ENCODE results near the gene CTU2. TPM values are rescaled to one million over a fixed set of nuclear protein-coding genes. Genes with fewer than 3 reads are reported as not detected.

The CTU2 gene
- total and polyA plus RNA-seq, 9 of the 15 experiments (the other 6 are each of a cell fraction or from before 2014, with no cell fraction given) = 1.3 to 105 (median 23.2) TPM

- TF ChIP-seq, protein P1, sequence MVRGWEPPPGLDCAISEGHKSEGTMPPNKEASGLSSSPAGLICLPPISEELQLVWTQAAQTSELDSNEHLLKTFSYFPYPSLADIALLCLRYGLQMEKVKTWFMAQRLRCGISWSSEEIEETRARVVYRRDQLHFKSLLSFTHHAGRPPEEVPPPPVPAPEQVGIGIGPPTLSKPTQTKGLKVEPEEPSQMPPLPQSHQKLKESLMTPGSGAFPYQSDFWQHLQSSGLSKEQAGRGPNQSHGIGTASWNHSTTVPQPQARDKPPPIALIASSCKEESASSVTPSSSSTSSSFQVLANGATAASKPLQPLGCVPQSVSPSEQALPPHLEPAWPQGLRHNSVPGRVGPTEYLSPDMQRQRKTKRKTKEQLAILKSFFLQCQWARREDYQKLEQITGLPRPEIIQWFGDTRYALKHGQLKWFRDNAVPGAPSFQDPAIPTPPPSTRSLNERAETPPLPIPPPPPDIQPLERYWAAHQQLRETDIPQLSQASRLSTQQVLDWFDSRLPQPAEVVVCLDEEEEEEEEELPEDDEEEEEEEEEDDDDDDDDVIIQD (CRISPR knock-in tag; IDR thresholded peaks at IDR 0.05) = no peak
- no peak for TF ChIP-seq TAF15 (IDR thresholded peaks at IDR 0.05; ENCODE audit: low read depth, low read length)
- TF ChIP-seq, protein P2, sequence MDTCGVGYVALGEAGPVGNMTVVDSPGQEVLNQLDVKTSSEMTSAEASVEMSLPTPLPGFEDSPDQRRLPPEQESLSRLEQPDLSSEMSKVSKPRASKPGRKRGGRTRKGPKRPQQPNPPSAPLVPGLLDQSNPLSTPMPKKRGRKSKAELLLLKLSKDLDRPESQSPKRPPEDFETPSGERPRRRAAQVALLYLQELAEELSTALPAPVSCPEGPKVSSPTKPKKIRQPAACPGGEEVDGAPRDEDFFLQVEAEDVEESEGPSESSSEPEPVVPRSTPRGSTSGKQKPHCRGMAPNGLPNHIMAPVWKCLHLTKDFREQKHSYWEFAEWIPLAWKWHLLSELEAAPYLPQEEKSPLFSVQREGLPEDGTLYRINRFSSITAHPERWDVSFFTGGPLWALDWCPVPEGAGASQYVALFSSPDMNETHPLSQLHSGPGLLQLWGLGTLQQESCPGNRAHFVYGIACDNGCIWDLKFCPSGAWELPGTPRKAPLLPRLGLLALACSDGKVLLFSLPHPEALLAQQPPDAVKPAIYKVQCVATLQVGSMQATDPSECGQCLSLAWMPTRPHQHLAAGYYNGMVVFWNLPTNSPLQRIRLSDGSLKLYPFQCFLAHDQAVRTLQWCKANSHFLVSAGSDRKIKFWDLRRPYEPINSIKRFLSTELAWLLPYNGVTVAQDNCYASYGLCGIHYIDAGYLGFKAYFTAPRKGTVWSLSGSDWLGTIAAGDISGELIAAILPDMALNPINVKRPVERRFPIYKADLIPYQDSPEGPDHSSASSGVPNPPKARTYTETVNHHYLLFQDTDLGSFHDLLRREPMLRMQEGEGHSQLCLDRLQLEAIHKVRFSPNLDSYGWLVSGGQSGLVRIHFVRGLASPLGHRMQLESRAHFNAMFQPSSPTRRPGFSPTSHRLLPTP (IDR thresholded peaks at IDR 0.05; ENCODE audit: borderline replicate concordance, extremely low read depth, insufficient read length) = no peak
- TF ChIP-seq ZNF407 (IDR thresholded peaks at IDR 0.05; ENCODE audit: low read depth) = no peak
- TF ChIP-seq RFX1 (IDR thresholded peaks at IDR 0.05) = no peak
- TF ChIP-seq MITF (IDR thresholded peaks at IDR 0.05) = 0 out of 2 replicates have a peak, but pooled peaks have one; percentile 19
- TF ChIP-seq CCNT2 (IDR thresholded peaks at IDR 0.05; ENCODE audit: borderline replicate concordance, extremely low read depth, insufficient read length, low read depth, low read length) = peak; percentile 86
- no peak for TF ChIP-seq SNRNP70 (optimal IDR thresholded peaks at IDR 0.05; ENCODE audit: low read depth, low read length)
- TF ChIP-seq, protein P3, sequence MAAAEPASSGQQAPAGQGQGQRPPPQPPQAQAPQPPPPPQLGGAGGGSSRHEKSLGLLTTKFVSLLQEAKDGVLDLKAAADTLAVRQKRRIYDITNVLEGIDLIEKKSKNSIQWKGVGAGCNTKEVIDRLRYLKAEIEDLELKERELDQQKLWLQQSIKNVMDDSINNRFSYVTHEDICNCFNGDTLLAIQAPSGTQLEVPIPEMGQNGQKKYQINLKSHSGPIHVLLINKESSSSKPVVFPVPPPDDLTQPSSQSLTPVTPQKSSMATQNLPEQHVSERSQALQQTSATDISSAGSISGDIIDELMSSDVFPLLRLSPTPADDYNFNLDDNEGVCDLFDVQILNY (CRISPR knock-in tag; IDR thresholded peaks at IDR 0.05) = no peak
- no peak for TF ChIP-seq HDAC6 (IDR thresholded peaks at IDR 0.05; ENCODE audit: low read depth, low read length)
Measured at GRCh38 chr16:88737298-88738150, 31.2 kb downstream of the CTU2 start (continued).
